H9 (cell line): ENCODE data around the gene ABHD8. TPM values are rescaled to one million over a fixed set of nuclear protein-coding genes. Genes with fewer than 3 reads are reported as not detected.
A peak's percentile ranks its signal among the peaks of the same experiment; 100 is the strongest.

Experiments used
- DNase-seq: peaks from one replicate; pipeline ENCODE4 v3.0.0-alpha.2; 2017
- H2AFZ ChIP-seq: one replicate; pipeline ENCODE4 v1.6.1; 2013; ENCODE audit warnings: mild to moderate bottlenecking, low read length, control low read depth, moderate library complexity
- H2AK5ac ChIP-seq: 2 replicates; pipeline ENCODE4 v1.6.1; 2013; ENCODE audit warnings: low read length, control low read depth, mixed read lengths; ENCODE audit not compliant: insufficient read length
- H2BK120ac ChIP-seq: one replicate; pipeline ENCODE4 v1.6.1; 2013; ENCODE audit warnings: low read depth, mild to moderate bottlenecking, low read length, control low read depth, inconsistent platforms; ENCODE audit not compliant: poor library complexity, severe bottlenecking
- H2BK12ac ChIP-seq: 2 replicates; pipeline ENCODE4 v1.6.1; 2013; ENCODE audit warnings: low read length, control low read depth, mixed read lengths, low read depth; ENCODE audit not compliant: insufficient read length
- H2BK15ac ChIP-seq: 2 replicates; pipeline ENCODE4 v1.6.1; 2013; ENCODE audit warnings: low read depth, low read length, control low read depth
- H2BK20ac ChIP-seq: one replicate; pipeline ENCODE4 v1.6.1; 2013; ENCODE audit warnings: low read depth, mild to moderate bottlenecking, low read length, control low read depth, inconsistent platforms; ENCODE audit not compliant: poor library complexity, severe bottlenecking
- H2BK5ac ChIP-seq: 2 replicates; pipeline ENCODE4 v1.6.1; 2013; ENCODE audit warnings: low read length, control low read depth, mixed read lengths; ENCODE audit not compliant: insufficient read length
- H3K14ac ChIP-seq: 2 replicates; pipeline ENCODE4 v1.6.1; 2013; ENCODE audit warnings: low read length, control low read depth; ENCODE audit not compliant: insufficient read depth
- H3K18ac ChIP-seq: 2 replicates; pipeline ENCODE4 v1.6.1; 2013; ENCODE audit warnings: low read depth, mild to moderate bottlenecking, mixed read lengths, low read length, control low read depth; ENCODE audit not compliant: insufficient read length
- H3K23ac ChIP-seq: 2 replicates; pipeline ENCODE4 v1.6.1; 2013; ENCODE audit warnings: low read length, control low read depth, mixed read lengths, low read depth; ENCODE audit not compliant: insufficient read length
- H3K23me2 ChIP-seq: 2 replicates; pipeline ENCODE4 v1.6.1; 2013; ENCODE audit warnings: low read depth, mild to moderate bottlenecking, mixed read lengths, low read length, control low read depth; ENCODE audit not compliant: insufficient read length, poor library complexity, severe bottlenecking
- H3K27ac ChIP-seq: 2 replicates; pipeline ENCODE4 v1.5.1; 2013; ENCODE audit warnings: low read length, control low read depth, mixed read lengths, low read depth; ENCODE audit not compliant: insufficient read length
- H3K27me3 ChIP-seq: 2 replicates; pipeline ENCODE4 v1.6.1; 2013; ENCODE audit warnings: low read length, control low read depth, inconsistent platforms; ENCODE audit not compliant: insufficient read depth
- H3K4ac ChIP-seq: 2 replicates; pipeline ENCODE4 v1.6.1; 2013; ENCODE audit warnings: low read depth, mild to moderate bottlenecking, control low read depth, inconsistent platforms, low read length, moderate library complexity
- H3K4me1 ChIP-seq: 2 replicates; pipeline ENCODE4 v1.6.1; 2013; ENCODE audit warnings: low read length, control low read depth, inconsistent platforms; ENCODE audit not compliant: insufficient read depth
- H3K4me2 ChIP-seq: 2 replicates; pipeline ENCODE4 v1.6.1; 2013; ENCODE audit warnings: low read length, control low read depth, mixed read lengths; ENCODE audit not compliant: insufficient read length, insufficient read depth
- H3K56ac ChIP-seq: 2 replicates; pipeline ENCODE4 v1.6.1; 2013; ENCODE audit warnings: low read depth, mild to moderate bottlenecking, mixed read lengths, low read length, control low read depth; ENCODE audit not compliant: insufficient read length
- H3K79me1 ChIP-seq: 2 replicates; pipeline ENCODE4 v1.6.1; 2013; ENCODE audit warnings: low read depth, mild to moderate bottlenecking, moderate library complexity, low read length, control low read depth, inconsistent platforms; ENCODE audit not compliant: insufficient read depth, poor library complexity, severe bottlenecking
- H3K79me2 ChIP-seq: 2 replicates; pipeline ENCODE4 v1.6.1; 2013; ENCODE audit warnings: low read length, control low read depth, inconsistent platforms; ENCODE audit not compliant: insufficient read depth
- H3K9ac ChIP-seq: 2 replicates; pipeline ENCODE4 v1.6.1; 2013; ENCODE audit warnings: low read length, control low read depth, mixed read lengths; ENCODE audit not compliant: insufficient read length; ENCODE audit errors: extremely low read depth
- H3K9me3 ChIP-seq: one replicate; pipeline ENCODE4 v1.6.1; 2013; ENCODE audit warnings: low read depth, low read length, inconsistent platforms; ENCODE audit not compliant: control insufficient read depth
- H3T11ph ChIP-seq: one replicate; pipeline ENCODE4 v1.6.1; 2013; ENCODE audit warnings: mild to moderate bottlenecking, low read length, control low read depth, inconsistent platforms
- H4K20me1 ChIP-seq: one replicate; pipeline ENCODE4 v1.6.1; 2013; ENCODE audit not compliant: control insufficient read depth, insufficient read length, insufficient read depth
- H4K5ac ChIP-seq: 2 replicates; pipeline ENCODE4 v1.6.1; 2013; ENCODE audit warnings: low read depth, mild to moderate bottlenecking, mixed read lengths, low read length, control low read depth; ENCODE audit not compliant: insufficient read length
- H4K8ac ChIP-seq: replicated peaks from 2 replicates; pipeline ENCODE4 v1.6.1; 2013; ENCODE audit warnings: low read length, control low read depth, mixed read lengths, low read depth; ENCODE audit not compliant: insufficient read length
- H4K91ac ChIP-seq: 2 replicates; pipeline ENCODE4 v1.6.1; 2013; ENCODE audit warnings: low read depth, mild to moderate bottlenecking, moderate library complexity, mixed read lengths, low read length, control low read depth; ENCODE audit not compliant: insufficient read length
- H3K27ac Mint-ChIP-seq, 3 experiments: 2 replicates in 2 of 3; 3 replicates in 1 of 3; pipeline ENCODE4 v1.8.0; 2020 to 2021; ENCODE audit warnings: mixed read lengths in 3 of 3, mild to moderate bottlenecking in 1 of 3, moderate library complexity in 1 of 3
- H3K27me3 Mint-ChIP-seq: 2 replicates; pipeline ENCODE4 v1.8.0; 2021; ENCODE audit warnings: low read depth, mild to moderate bottlenecking, moderate library complexity, mixed read lengths
- H3K36me3 Mint-ChIP-seq, 3 experiments: 2 replicates in 2 of 3; 3 replicates in 1 of 3; pipeline ENCODE4 v1.8.0; 2020 to 2021; ENCODE audit warnings: low read depth in 3 of 3, mixed read lengths in 3 of 3; ENCODE audit not compliant: insufficient read depth in 1 of 3
- H3K4me1 Mint-ChIP-seq, 2 experiments: 2 replicates each; pipeline ENCODE4 v1.8.0; 2020; ENCODE audit warnings: mixed read lengths in 2 of 2
- H3K4me3 Mint-ChIP-seq, 2 experiments: 2 replicates in 1 of 2; 3 replicates in 1 of 2; pipeline ENCODE4 v1.8.0; 2020 to 2021; ENCODE audit warnings: mild to moderate bottlenecking in 2 of 2, mixed read lengths in 2 of 2, moderate library complexity in 1 of 2
- H3K9me3 Mint-ChIP-seq, 2 experiments: 2 replicates in 1 of 2; 3 replicates in 1 of 2; pipeline ENCODE4 v1.8.0; 2020; ENCODE audit warnings: mild to moderate bottlenecking in 2 of 2, mixed read lengths in 2 of 2, moderate library complexity in 1 of 2
- CTCF ChIP-seq: fragments of 200-600 bp; sonication (generic); conservative IDR thresholded peaks from 3 replicates; pipeline ENCODE4 v1.8.0; 2021; ENCODE audit warnings: antibody characterized with exemption, mild to moderate bottlenecking
- WGBS: extraction: QIAGEN DNeasy Blood & Tissue Kit; methylation state at CpG from one replicate; pipeline ENCODE4 v1.1.7; 2013; ENCODE audit warnings: missing lambda C conversion rate, low lambda C conversion rate, mixed read lengths; ENCODE audit not compliant: insufficient read length; ENCODE audit errors: extremely low coverage; 5-methylcytosine and 5-hydroxymethylcytosine counted together
- total RNA-seq: library from RNA; stranded (reverse); gene quantifications from 2 replicates; pipeline ENCODE4 v1.2.1, GENCODE V29; 2021

The ABHD8 gene
- total RNA-seq, 1 experiment from 2014 or later: 11.7 TPM

GRCh38 chr19:17292301-17293074 lies 10.7 kb downstream of the ABHD8 start:
- TF ChIP-seq CTCF: peak; percentile 71
- no CpG with 5 or more reads among the region's 46 CpGs for WGBS
- H2AFZ ChIP-seq: no peak overlapping the region

More at GRCh38 chr19:17292301-17293074, 10.7 kb downstream of the ABHD8 start:
- no peak overlapping the region for H2BK20ac ChIP-seq
- no peaks in the 10 kb centered on the region for H3K23me2 ChIP-seq
- no peak overlapping the region for H2BK12ac ChIP-seq
- no peaks in the 10 kb centered on the region for H3K79me2 ChIP-seq
- no peak overlapping the region for H4K8ac ChIP-seq
- peak overlapping the region; percentile 64 for H3K18ac ChIP-seq
- H3K14ac ChIP-seq: peak overlapping the region; percentile 76
- no peaks in the 10 kb centered on the region for H4K20me1 ChIP-seq
- no peak overlapping the region for H3K4ac ChIP-seq
- no peak overlapping the region for H2BK120ac ChIP-seq
- H3K27ac Mint-ChIP-seq: peak overlapping the region; percentile 96 to 98 (median 96)
- H3K23ac ChIP-seq: no peak overlapping the region
- H3K9me3 ChIP-seq: no peaks in the 10 kb centered on the region
- H3K56ac ChIP-seq: no peak overlapping the region
- H3K27me3 ChIP-seq: no peaks in the 10 kb centered on the region
- H3K79me1 ChIP-seq: no peaks in the 10 kb centered on the region
- H3K9me3 Mint-ChIP-seq: no peaks in the 10 kb centered on the region
- H3K4me3 Mint-ChIP-seq: peak overlapping the region; percentile 80 to 89
- peaks cover 5 to 21% of the 10 kb centered on the region in 2 experiments; a peak in 2 of 4 replicates for H3K4me1 Mint-ChIP-seq
- peaks cover 2% of the 10 kb centered on the region; the same call in 1 of the 2 replicates for H3K27me3 Mint-ChIP-seq
- no peak overlapping the region for H2AK5ac ChIP-seq
- H3K36me3 Mint-ChIP-seq: peaks cover 10 to 12% (median 11%) of the 10 kb centered on the region in 3 experiments
- no peaks in the 10 kb centered on the region; the same call in 1 of the 2 replicates for H3K4me1 ChIP-seq
- peak overlapping the region; percentile 78 for H3K4me2 ChIP-seq
- no peak overlapping the region for H4K5ac ChIP-seq
- no peak overlapping the region for H4K91ac ChIP-seq
- H3K27ac ChIP-seq: no peak overlapping the region
- DNase-seq: peak; percentile 95
- peak overlapping the region; percentile 27 for H3K9ac ChIP-seq
- H3T11ph ChIP-seq: no peak overlapping the region
- H2BK15ac ChIP-seq: no peak overlapping the region
- H2BK5ac ChIP-seq: no peak overlapping the region
